GM23338 (cell line): ENCODE data around the gene HS6ST3. TPM values are rescaled to one million over a fixed set of nuclear protein-coding genes. Genes with fewer than 3 reads are reported as not detected.

Source experiments
- ATAC-seq: fragments of 200-7000 bp; cut with Tn5 transposase; 3 replicates; pipeline ENCODE4 v1.9.1; 2020
- DNase-seq: peaks from one replicate; pipeline ENCODE4 v3.0.0-alpha.2; 2015; ENCODE audit warnings: low spot score
- H2AFZ ChIP-seq: fragments of 200-600 bp; sonication (generic); 2 replicates; pipeline ENCODE4 v1.8.0; 2016; ENCODE audit warnings: antibody characterized with exemption, mild to moderate bottlenecking, moderate library complexity
- H3F3A ChIP-seq: fragments of 200-600 bp; sonication (generic); replicated peaks from 2 replicates; pipeline ENCODE4 v1.8.0; 2017; ENCODE audit warnings: antibody characterized with exemption, mixed run types, low read depth
- H3K27ac ChIP-seq: fragments of 200-600 bp; sonication (generic); 2 replicates; pipeline ENCODE4 v1.6.1; 2016; ENCODE audit warnings: low read depth
- H3K27me3 ChIP-seq: fragments of 200-600 bp; sonication (generic); 2 replicates; pipeline ENCODE4 v1.8.0; 2016; ENCODE audit warnings: mild to moderate bottlenecking, mixed run types, moderate library complexity; ENCODE audit not compliant: insufficient read depth
- H3K36me3 ChIP-seq: fragments of 200-600 bp; sonication (generic); 2 replicates; pipeline ENCODE4 v1.8.0; 2016; ENCODE audit warnings: mild to moderate bottlenecking; ENCODE audit not compliant: insufficient read depth
- H3K4me1 ChIP-seq: fragments of 200-600 bp; sonication (generic); 2 replicates; pipeline ENCODE4 v1.8.0; 2016; ENCODE audit warnings: mild to moderate bottlenecking, moderate library complexity; ENCODE audit not compliant: insufficient read depth
- H3K4me2 ChIP-seq: fragments of 200-600 bp; sonication (generic); 2 replicates; pipeline ENCODE4 v1.7.1; 2017; ENCODE audit warnings: mixed run types
- H3K4me3 ChIP-seq: fragments of 200-600 bp; sonication (generic); 2 replicates; pipeline ENCODE4 v1.6.1; 2016; ENCODE audit warnings: mixed run types
- H3K79me2 ChIP-seq: fragments of 200-600 bp; sonication (generic); replicated peaks from 2 replicates; pipeline ENCODE4 v1.8.0; 2017; ENCODE audit warnings: mild to moderate bottlenecking; ENCODE audit not compliant: insufficient read depth
- H3K9me2 ChIP-seq: fragments of 200-600 bp; sonication (generic); 2 replicates; pipeline ENCODE4 v1.8.0; 2017; ENCODE audit not compliant: insufficient read depth
- H4K20me1 ChIP-seq: fragments of 200-600 bp; sonication (generic); replicated peaks from 2 replicates; pipeline ENCODE4 v1.8.0; 2017; ENCODE audit warnings: mild to moderate bottlenecking; ENCODE audit not compliant: insufficient read depth
- H3K27ac Mint-ChIP-seq: 2 replicates; pipeline ENCODE4 v1.8.0; 2020; ENCODE audit warnings: inconsistent platforms, mild to moderate bottlenecking, moderate library complexity, mixed read lengths
- H3K27me3 Mint-ChIP-seq: 3 replicates; pipeline ENCODE4 v1.8.0; 2022; ENCODE audit warnings: low read depth, mild to moderate bottlenecking, moderate library complexity, mixed read lengths, inconsistent platforms; ENCODE audit not compliant: insufficient read depth, poor library complexity
- H3K36me3 Mint-ChIP-seq: 3 replicates; pipeline ENCODE4 v1.8.0; 2021; ENCODE audit warnings: low read depth, mild to moderate bottlenecking, inconsistent platforms, moderate library complexity, mixed read lengths
- H3K4me1 Mint-ChIP-seq: 3 replicates; pipeline ENCODE4 v1.8.0; 2020; ENCODE audit warnings: mild to moderate bottlenecking, inconsistent platforms, mixed read lengths
- H3K4me3 Mint-ChIP-seq: 3 replicates; pipeline ENCODE4 v1.8.0; 2021; ENCODE audit warnings: moderate library complexity, mild to moderate bottlenecking, inconsistent platforms, mixed read lengths
- H3K9me3 Mint-ChIP-seq: 3 replicates; pipeline ENCODE4 v1.8.0; 2020; ENCODE audit warnings: moderate library complexity, mild to moderate bottlenecking, inconsistent platforms, mixed read lengths
- CREB1 ChIP-seq: fragments of 250-450 bp; sonication (Bioruptor Pico); IDR thresholded peaks from 2 replicates; pipeline ENCODE4 v1.5.0; 2020; ENCODE audit warnings: low read depth, mild to moderate bottlenecking, moderate library complexity
- CTCF ChIP-seq, 2 experiments: fragments of 200-600 bp in 1 of 2; sonication (generic) in 1 of 2; conservative IDR thresholded peaks; 2 replicates each; pipeline versions ENCODE4 v1.5.1 to v1.6.1; 2016 to 2017; ENCODE audit warnings: antibody characterized with exemption in 2 of 2, low read depth in 2 of 2, mild to moderate bottlenecking in 2 of 2, moderate library complexity in 1 of 2
- EZH2phosphoT487 ChIP-seq: fragments of 200-600 bp; sonication (generic); IDR thresholded peaks from one replicate; pipeline ENCODE4 v1.8.1; 2018; ENCODE audit warnings: antibody characterized with exemption; ENCODE audit not compliant: unreplicated experiment
- NANOG ChIP-seq: IDR thresholded peaks from 2 replicates; pipeline ENCODE4 v1.6.1; 2016; ENCODE audit warnings: antibody characterized with exemption, borderline replicate concordance
- POLR2AphosphoS5 ChIP-seq: IDR thresholded peaks from 2 replicates; pipeline ENCODE4 v1.6.1; 2016; ENCODE audit warnings: antibody characterized with exemption, low read depth
- REST ChIP-seq: IDR thresholded peaks from one replicate; pipeline ENCODE4 v1.6.1; 2018; ENCODE audit warnings: antibody characterized with exemption; ENCODE audit not compliant: unreplicated experiment
- STAT1 ChIP-seq: IDR thresholded peaks from one replicate; pipeline ENCODE4 v1.6.1; 2016; ENCODE audit warnings: antibody characterized with exemption; ENCODE audit not compliant: unreplicated experiment
- ZNF114 ChIP-seq: fragments of 250-450 bp; sonication (Bioruptor Pico); IDR thresholded peaks from 2 replicates; pipeline ENCODE4 v1.5.0; 2020; ENCODE audit warnings: mild to moderate bottlenecking, moderate library complexity
- ZNF331 ChIP-seq: fragments of 250-450 bp; sonication (Bioruptor Pico); IDR thresholded peaks from 2 replicates; pipeline ENCODE4 v1.5.0; 2020; ENCODE audit warnings: low read depth, mild to moderate bottlenecking, moderate library complexity
- ZNF462 ChIP-seq: fragments of 250-450 bp; sonication (Bioruptor Pico); IDR thresholded peaks from 2 replicates; pipeline ENCODE4 v1.5.0; 2020; ENCODE audit warnings: mild to moderate bottlenecking, moderate library complexity
- polyA plus RNA-seq: library from polyadenylated mRNA; unstranded; fragments of >200 nt; fragmentation: Nextera tagmentation; extraction: Ambion mirVana; gene quantifications from 2 replicates; pipeline ENCODE4 v1.2.1, GENCODE V29; 2016
- total RNA-seq: library from RNA; depleted of rRNA; stranded (reverse); fragments of >200 nt; shearing (Covaris generic); gene quantifications from 2 replicates; pipeline ENCODE4 v1.2.3, GENCODE V29; 2014

The HS6ST3 gene
- total and polyA plus RNA-seq, 2 experiments from 2014 or later: 0.52 to 0.80 TPM

GRCh38 chr13:96806746-96807145 is 716.8 kb downstream of the HS6ST3 start (continued):
- TF ChIP-seq REST (no peak), CTCF (conservative IDR thresholded peaks at IDR 0.05; ENCODE audit: low read depth in 2 of 2) (no peak), STAT1 (no peak), EZH2phosphoT487 (no peak), ZNF114 (CRISPR knock-in tag) (no peak), POLR2AphosphoS5 (no peak)

- TF ChIP-seq ZNF462 (no peak), ZNF331 (CRISPR knock-in tag) (no peak), NANOG (no peak), STAT1 (no peak), CREB1 (no peak)
- H3K9me3 Mint-ChIP-seq: peaks cover 3% of the 10 kb centered on the region; the same call in 2 of the 3 replicates
- H3K27me3 ChIP-seq: no peaks in the 10 kb centered on the region
- no peaks in the 10 kb centered on the region for H3K36me3 ChIP-seq
- no peaks in the 10 kb centered on the region for H3K79me2 ChIP-seq
- no peak overlapping the region for H3K4me3 Mint-ChIP-seq
- H3K9me2 ChIP-seq: peaks cover 12% of the 10 kb centered on the region
- no peaks in the 10 kb centered on the region for H3K4me1 ChIP-seq
- H3K27ac Mint-ChIP-seq: no peak overlapping the region
- no peak overlapping the region for H3K4me3 ChIP-seq
- ATAC-seq (no peak), DNase-seq (no peak)
- H3F3A ChIP-seq: no peaks in the 10 kb centered on the region
- no peaks in the 10 kb centered on the region for H4K20me1 ChIP-seq
- peaks cover 4% of the 10 kb centered on the region for H3K27me3 Mint-ChIP-seq
- H3K4me2 ChIP-seq: no peak overlapping the region
- H3K27ac ChIP-seq: no peak overlapping the region
- H2AFZ ChIP-seq: 0 out of 2 replicates have a peak overlapping the region, but pooled peaks have one; percentile 47
- peaks cover 3% of the 10 kb centered on the region; the same call in 2 of the 3 replicates for H3K36me3 Mint-ChIP-seq
- no peaks in the 10 kb centered on the region; the same call in 2 of the 3 replicates for H3K4me1 Mint-ChIP-seq
Observed at GRCh38 chr13:96809366-96810096, 719.6 kb downstream of the HS6ST3 start.
